Activated T-helper 2 cell treated with anti-CD3 and anti-CD28 coated beads, Interferon-gamma antibody, Interleukin-2, Interleukin-4, amounts not matched to agents 10 μg/mL and 5 μg/mL and 100 μg/mL, durations not matched to agents 14 hours and 24 hours and 36 hours (primary cell): Measurements from ENCODE around the gene OR13F1. TPM values are rescaled to one million over a fixed set of nuclear protein-coding genes. Genes with fewer than 3 reads are reported as not detected.
"Not testable (repeated sequence)": the region's sequence is repeated elsewhere in the genome, so short reads cannot be mapped to it uniquely, and the experiment has no call there.

Experiments
- DNase-seq: peaks from one replicate; pipeline ENCODE4 v3.0.0; 2021; ENCODE audit warnings: low spot score
- H3K27ac Mint-ChIP-seq: one replicate; pipeline ENCODE4 v1.8.0; 2021; ENCODE audit warnings: mixed read lengths
- H3K27me3 Mint-ChIP-seq: one replicate; pipeline ENCODE4 v1.8.0; 2021; ENCODE audit warnings: low read depth, mixed read lengths
- H3K36me3 Mint-ChIP-seq: one replicate; pipeline ENCODE4 v1.8.0; 2021; ENCODE audit warnings: low read depth, mixed read lengths
- H3K4me1 Mint-ChIP-seq: one replicate; pipeline ENCODE4 v1.8.0; 2021; ENCODE audit warnings: low read depth, mixed read lengths
- H3K4me3 Mint-ChIP-seq: one replicate; pipeline ENCODE4 v1.8.0; 2021; ENCODE audit warnings: low read depth, mild to moderate bottlenecking, moderate library complexity, mixed read lengths
- H3K9me3 Mint-ChIP-seq: one replicate; pipeline ENCODE4 v1.8.0; 2021; ENCODE audit warnings: mixed read lengths
- intact Hi-C: fragments of 100-400 bp; cut with micrococcal nuclease; formaldehyde crosslinking; loops from one replicate; pipeline ENCODE4 v1.15.1; 2023
- total RNA-seq: library from RNA; stranded (reverse); gene quantifications from 2 replicates; pipeline ENCODE4 v1.2.3, GENCODE V29; 2022

OR13F1 gene
- total RNA-seq: not detected in 2 replicates

GRCh38 chr9:104503963-104504362, at the start of gene OR13F1:
Gene OR13F1 (plus strand): TSS chr9:104504263. CDS start chr9:104504263, 0 bp downstream.
- intact Hi-C loops: no loop called here
- H3K4me3 Mint-ChIP-seq: no peak within 1 kb of the TSS

GRCh38 chr9:104456831-104457230, 47.2 kb upstream of the OR13F1 start:
- Mint-ChIP-seq H3K36me3 (no peaks in the 10 kb centered on the region), H3K27ac (no peak overlapping the region), H3K9me3 (no peaks in the 10 kb centered on the region), H3K4me3 (no peak overlapping the region), H3K4me1 (no peaks in the 10 kb centered on the region), H3K27me3 (no peaks in the 10 kb centered on the region)
- DNase-seq: no peak
- intact Hi-C loops: no loop called here

More at GRCh38 chr9:104503963-104504362, at the start of gene OR13F1:
- Mint-ChIP-seq H3K36me3 (no peaks in the 10 kb centered on the region), H3K27me3 (no peaks in the 10 kb centered on the region), H3K27ac (no peak within 1 kb of the TSS), H3K9me3 (no peaks in the 10 kb centered on the region), H3K4me1 (no peaks in the 10 kb centered on the region)
- no peak for DNase-seq

GRCh38 chr9:104463864-104464263, 40.2 kb upstream of the OR13F1 start:
- Mint-ChIP-seq H3K4me1 (no peaks in the 10 kb centered on the region), H3K27ac (no peak overlapping the region), H3K4me3 (no peak overlapping the region), H3K9me3 (peaks cover 6% of the 10 kb centered on the region), H3K27me3 (no peaks in the 10 kb centered on the region), H3K36me3 (no peaks in the 10 kb centered on the region)
- no peak for DNase-seq
- intact Hi-C loops: no loop called here

GRCh38 chr9:104468261-104468660, 35.8 kb upstream of the OR13F1 start:
- intact Hi-C loops: no loop called here
- Mint-ChIP-seq H3K4me3 (no peak overlapping the region), H3K27ac (no peak overlapping the region), H3K9me3 (peaks cover 6% of the 10 kb centered on the region), H3K4me1 (no peaks in the 10 kb centered on the region), H3K27me3 (no peaks in the 10 kb centered on the region), H3K36me3 (no peaks in the 10 kb centered on the region)
- DNase-seq: no peak

GRCh38 chr9:104482921-104483570, 21.0 kb upstream of the OR13F1 start:
- DNase-seq: no peak
- H3K27me3 Mint-ChIP-seq: no peaks in the 10 kb centered on the region
- no peak overlapping the region for H3K27ac Mint-ChIP-seq
- no peak overlapping the region for H3K4me3 Mint-ChIP-seq
- H3K9me3 Mint-ChIP-seq: no peaks in the 10 kb centered on the region
- H3K4me1 Mint-ChIP-seq: no peaks in the 10 kb centered on the region
- intact Hi-C loops: no loop called here
- H3K36me3 Mint-ChIP-seq: no peaks in the 10 kb centered on the region

- no peaks in the 10 kb centered on the region for H3K9me3 Mint-ChIP-seq
- intact Hi-C loops: no loop called here
- DNase-seq: no peak
- no peak overlapping the region for H3K27ac Mint-ChIP-seq
- no peaks in the 10 kb centered on the region for H3K27me3 Mint-ChIP-seq
- H3K4me1 Mint-ChIP-seq: no peaks in the 10 kb centered on the region
- H3K4me3 Mint-ChIP-seq: no peak overlapping the region
- H3K36me3 Mint-ChIP-seq: no peaks in the 10 kb centered on the region
Measured at GRCh38 chr9:104485014-104485413, 19.0 kb upstream of the OR13F1 start.

GRCh38 chr9:104494808-104495207, 9.3 kb upstream of the OR13F1 start:
- intact Hi-C loops: no loop called here
- no peaks in the 10 kb centered on the region for H3K27me3 Mint-ChIP-seq
- H3K27ac Mint-ChIP-seq: no peak overlapping the region
- no peaks in the 10 kb centered on the region for H3K36me3 Mint-ChIP-seq
- H3K4me1 Mint-ChIP-seq: no peaks in the 10 kb centered on the region
- DNase-seq: no peak
- H3K4me3 Mint-ChIP-seq: no peak overlapping the region
- no peaks in the 10 kb centered on the region for H3K9me3 Mint-ChIP-seq

- no peak for DNase-seq
- no peak overlapping the region for H3K4me3 Mint-ChIP-seq
- H3K36me3 Mint-ChIP-seq: no peaks in the 10 kb centered on the region
- intact Hi-C loops: no loop called here
- H3K27me3 Mint-ChIP-seq: no peaks in the 10 kb centered on the region
- no peaks in the 10 kb centered on the region for H3K9me3 Mint-ChIP-seq
- H3K4me1 Mint-ChIP-seq: no peaks in the 10 kb centered on the region
- no peak overlapping the region for H3K27ac Mint-ChIP-seq
Measured at GRCh38 chr9:104503440-104503839, 623 bp upstream of the OR13F1 start.

GRCh38 chr9:104506565-104506964, 2.5 kb downstream of the OR13F1 start:
- Mint-ChIP-seq H3K4me1 (no peaks in the 10 kb centered on the region), H3K27ac (no peak overlapping the region), H3K27me3 (no peaks in the 10 kb centered on the region), H3K4me3 (no peak overlapping the region), H3K9me3 (no peaks in the 10 kb centered on the region), H3K36me3 (no peaks in the 10 kb centered on the region)
- intact Hi-C loops: no loop called here
- no peak for DNase-seq

- no peaks in the 10 kb centered on the region for H3K27me3 Mint-ChIP-seq
- no peaks in the 10 kb centered on the region for H3K9me3 Mint-ChIP-seq
- H3K36me3 Mint-ChIP-seq: no peaks in the 10 kb centered on the region
- intact Hi-C loops: no loop called here
- no peaks in the 10 kb centered on the region for H3K4me1 Mint-ChIP-seq
- no peak for DNase-seq
- no peak overlapping the region for H3K27ac Mint-ChIP-seq
- no peak overlapping the region for H3K4me3 Mint-ChIP-seq
Measured at GRCh38 chr9:104514901-104515300, 10.8 kb downstream of the OR13F1 start.

GRCh38 chr9:104520241-104520640, 16.2 kb downstream of the OR13F1 start:
- intact Hi-C loops, DNase-seq, H3K36me3 Mint-ChIP-seq, H3K27ac Mint-ChIP-seq, H3K9me3 Mint-ChIP-seq, H3K27me3 Mint-ChIP-seq, H3K4me3 Mint-ChIP-seq, H3K4me1 Mint-ChIP-seq: not testable (repeated sequence)

GRCh38 chr9:104527109-104527508, 23.0 kb downstream of the OR13F1 start, which contains the start of gene OR13C4:
Gene OR13C4 (minus strand): TSS chr9:104527209. CDS start chr9:104527209, 0 bp downstream.
- H3K27ac Mint-ChIP-seq: no peak within 1 kb of the TSS
- DNase-seq: no peak
- no peaks in the 10 kb centered on the region for H3K9me3 Mint-ChIP-seq
- no peaks in the 10 kb centered on the region for H3K27me3 Mint-ChIP-seq
- intact Hi-C loops: no loop called here
- H3K4me3 Mint-ChIP-seq: no peak within 1 kb of the TSS
- no peaks in the 10 kb centered on the region for H3K4me1 Mint-ChIP-seq
- H3K36me3 Mint-ChIP-seq: no peaks in the 10 kb centered on the region

- H3K27ac Mint-ChIP-seq: no peak within 1 kb of the TSS
- no peak for DNase-seq
- no peaks in the 10 kb centered on the region for H3K4me1 Mint-ChIP-seq
- H3K36me3 Mint-ChIP-seq: no peaks in the 10 kb centered on the region
- intact Hi-C loops: no loop called here
- H3K27me3 Mint-ChIP-seq: no peaks in the 10 kb centered on the region
- no peaks in the 10 kb centered on the region for H3K9me3 Mint-ChIP-seq
- no peak within 1 kb of the TSS for H3K4me3 Mint-ChIP-seq
Measured at GRCh38 chr9:104536756-104537155, 32.7 kb downstream of the OR13F1 start, which contains the start of gene OR13C3. Gene OR13C3 (minus strand): TSS chr9:104536856. CDS start chr9:104536723, 133 bp downstream.

- Mint-ChIP-seq H3K4me3 (no peak overlapping the region), H3K4me1 (no peaks in the 10 kb centered on the region), H3K27ac (no peak overlapping the region), H3K27me3 (no peaks in the 10 kb centered on the region), H3K36me3 (no peaks in the 10 kb centered on the region), H3K9me3 (no peaks in the 10 kb centered on the region)
- no peak for DNase-seq
- intact Hi-C loops: no loop called here
Measured at GRCh38 chr9:104539275-104539674, 35.2 kb downstream of the OR13F1 start.
